HFFc6 (cell line): ENCODE data around the gene NUDT6. TPM values are rescaled to one million over a fixed set of nuclear protein-coding genes. Genes with fewer than 3 reads are reported as not detected.
A peak's percentile ranks its signal among the peaks of the same experiment; 100 is the strongest.

Source experiments
- DNase-seq: peaks from one replicate; pipeline ENCODE4 v3.0.0-alpha.2; 2018
- H3K27ac Mint-ChIP-seq: 2 replicates; pipeline ENCODE4 v1.8.0; 2020; ENCODE audit warnings: mild to moderate bottlenecking, mixed read lengths
- H3K27me3 Mint-ChIP-seq: 2 replicates; pipeline ENCODE4 v1.8.0; 2021; ENCODE audit warnings: mild to moderate bottlenecking, moderate library complexity, mixed read lengths; ENCODE audit not compliant: insufficient read depth
- H3K36me3 Mint-ChIP-seq: 2 replicates; pipeline ENCODE4 v1.8.0; 2021; ENCODE audit warnings: low read depth, mixed read lengths
- H3K4me1 Mint-ChIP-seq: 2 replicates; pipeline ENCODE4 v1.8.0; 2020; ENCODE audit warnings: low read depth, mixed read lengths
- H3K4me3 Mint-ChIP-seq: 2 replicates; pipeline ENCODE4 v1.8.0; 2020; ENCODE audit warnings: mild to moderate bottlenecking, moderate library complexity, mixed read lengths
- H3K9me3 Mint-ChIP-seq: 2 replicates; pipeline ENCODE4 v1.8.0; 2020; ENCODE audit warnings: mild to moderate bottlenecking, mixed read lengths
- CTCF ChIP-seq: fragments of 200-600 bp; sonication (generic); IDR thresholded peaks from 2 replicates; pipeline ENCODE4 v1.5.0; 2021; ENCODE audit warnings: antibody characterized with exemption, mild to moderate bottlenecking
- total RNA-seq, 6 experiments: library from RNA; stranded (reverse); fragmentation: NEBNext Ultra II Directional; extraction: Animal tissue kit (Norgen Biotek cat#: 25700); gene quantifications; 2 replicates in 1 of 6; 3 replicates in 5 of 6; pipeline ENCODE4 v1.2.3, GENCODE V29; 2021

Gene NUDT6
- total RNA-seq, 6 experiments from 2014 or later = 1.9 to 4.4 (median 3.5) TPM

GRCh38 chr4:122960611-122961000, 38.2 kb upstream of the NUDT6 start:
- Mint-ChIP-seq H3K27me3 (peaks cover 2% of the 10 kb centered on the region), H3K27ac (peak overlapping the region; percentile 63), H3K36me3 (peaks cover 15% of the 10 kb centered on the region; the same call in 1 of the 2 replicates), H3K9me3 (no peaks in the 10 kb centered on the region), H3K4me3 (0 out of 2 replicates have a peak overlapping the region, but pooled peaks have one; percentile 27), H3K4me1 (peaks cover 17% of the 10 kb centered on the region)
- TF ChIP-seq CTCF = no peak
- no peak for DNase-seq

GRCh38 chr4:122959981-122960610, 37.7 kb upstream of the NUDT6 start:
- peaks cover 17% of the 10 kb centered on the region for H3K4me1 Mint-ChIP-seq
- peak overlapping the region; percentile 63 for H3K27ac Mint-ChIP-seq
- H3K4me3 Mint-ChIP-seq = 0 out of 2 replicates have a peak overlapping the region, but pooled peaks have one; percentile 27
- TF ChIP-seq CTCF = no peak
- DNase-seq = no peak
- H3K27me3 Mint-ChIP-seq = peaks cover 2% of the 10 kb centered on the region
- peaks cover 14% of the 10 kb centered on the region; the same call in 1 of the 2 replicates for H3K36me3 Mint-ChIP-seq
- H3K9me3 Mint-ChIP-seq = no peaks in the 10 kb centered on the region

- Mint-ChIP-seq H3K27me3 (peaks cover 2% of the 10 kb centered on the region), H3K4me3 (no peak overlapping the region), H3K9me3 (no peaks in the 10 kb centered on the region), H3K36me3 (peaks cover 10% of the 10 kb centered on the region; the same call in 1 of the 2 replicates), H3K27ac (no peak overlapping the region), H3K4me1 (peaks cover 17% of the 10 kb centered on the region)
- no peak for TF ChIP-seq CTCF
- DNase-seq = no peak
Observed at GRCh38 chr4:122959441-122959840, 37.0 kb upstream of the NUDT6 start.

GRCh38 chr4:122958505-122958904, 36.1 kb upstream of the NUDT6 start:
- H3K27ac Mint-ChIP-seq = no peak overlapping the region
- no peak for TF ChIP-seq CTCF
- H3K36me3 Mint-ChIP-seq = peaks cover 15% of the 10 kb centered on the region; the same call in 1 of the 2 replicates
- no peaks in the 10 kb centered on the region for H3K9me3 Mint-ChIP-seq
- H3K4me1 Mint-ChIP-seq = peaks cover 16% of the 10 kb centered on the region
- H3K4me3 Mint-ChIP-seq = no peak overlapping the region
- peaks cover 2% of the 10 kb centered on the region for H3K27me3 Mint-ChIP-seq
- no peak for DNase-seq

- Mint-ChIP-seq H3K4me3 (no peak overlapping the region), H3K9me3 (no peaks in the 10 kb centered on the region), H3K27me3 (peaks cover 2% of the 10 kb centered on the region; the same call in 1 of the 2 replicates), H3K27ac (no peak overlapping the region), H3K4me1 (no peaks in the 10 kb centered on the region), H3K36me3 (peaks cover 35% of the 10 kb centered on the region)
- TF ChIP-seq CTCF = 0 out of 2 replicates have a peak, but pooled peaks have one; percentile 8
- no peak for DNase-seq
Observed at GRCh38 chr4:122953924-122954323, 31.5 kb upstream of the NUDT6 start.
